ENCODE data around the gene GLCE.

GRCh38 chr15:69314131-69314530, 153.7 kb downstream of the GLCE start:
- TF ChIP-seq GATA2 (IDR thresholded peaks at IDR 0.05; ENCODE audit: low read depth, low read length) (no peak), GATA3 (IDR thresholded peaks at IDR 0.05; ENCODE audit: low read depth, low read length) (no peak)

Measured in SH-SY5Y (cell line).